ENCODE data around the gene RSPH3. TPM values are rescaled to one million over a fixed set of nuclear protein-coding genes. Genes with fewer than 3 reads are reported as not detected.

RSPH3 gene
- total RNA-seq, 1 experiment from 2014 or later = 2.1 TPM

DNA sequence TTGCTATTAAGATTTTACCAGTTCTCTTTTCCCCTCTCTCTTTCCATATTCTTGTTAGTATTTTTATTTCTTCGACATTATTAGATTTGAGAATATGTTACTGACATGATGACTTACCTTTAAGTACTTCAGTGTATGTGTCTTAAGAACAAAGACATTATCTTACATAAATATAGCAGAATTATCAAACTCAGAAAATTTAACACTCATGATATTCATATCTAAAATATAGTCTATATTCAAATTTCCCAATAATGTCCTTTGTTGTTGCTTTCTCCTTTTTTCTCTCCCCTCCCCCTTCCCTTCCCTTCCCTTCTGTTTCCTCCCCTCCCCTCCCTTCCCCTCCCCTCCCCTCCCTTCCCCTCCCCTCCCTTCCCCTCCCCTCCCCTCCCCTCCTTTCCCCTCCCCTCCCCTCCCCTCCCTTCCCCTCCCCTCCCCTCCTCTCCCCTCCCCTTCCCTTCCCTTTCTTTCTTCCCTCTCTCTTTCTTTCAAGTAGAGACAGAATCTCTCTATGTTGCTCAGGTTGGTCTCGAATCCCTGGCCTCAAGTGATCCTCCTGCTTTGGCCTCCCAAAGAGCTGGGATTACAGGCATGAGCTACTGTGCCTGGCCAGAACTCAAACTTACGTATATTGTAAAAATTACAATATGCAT is 56.5 kb downstream of the RSPH3 start:
- no peak for DNase-seq (ENCODE audit: low spot score)
- in situ Hi-C loops (cut with HindIII; ENCODE audit: low sequenced_read_pairs) = no loop called here

DNA sequence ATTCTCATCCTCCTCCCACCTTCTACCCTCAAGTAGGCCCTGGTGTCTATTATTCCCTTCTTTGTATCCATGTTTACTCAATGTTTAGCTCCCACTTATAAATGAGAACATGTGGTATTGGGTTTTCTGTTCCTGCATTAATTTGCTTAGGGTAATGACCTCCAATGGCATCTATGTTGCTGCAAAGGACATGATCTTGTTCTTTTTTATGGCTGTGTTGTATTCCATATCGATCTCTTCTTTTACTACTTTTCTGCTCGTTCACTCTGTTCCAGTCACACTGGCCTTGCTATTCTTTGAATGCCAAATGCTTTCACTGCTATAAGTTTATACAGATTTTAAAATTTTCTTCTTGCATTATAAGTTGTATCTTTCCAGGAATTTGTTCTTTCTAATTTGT is 57.7 kb downstream of the RSPH3 start:
- in situ Hi-C loops (cut with HindIII; ENCODE audit: low sequenced_read_pairs) = no loop called here
- DNase-seq (ENCODE audit: low spot score) = no peak

DNA sequence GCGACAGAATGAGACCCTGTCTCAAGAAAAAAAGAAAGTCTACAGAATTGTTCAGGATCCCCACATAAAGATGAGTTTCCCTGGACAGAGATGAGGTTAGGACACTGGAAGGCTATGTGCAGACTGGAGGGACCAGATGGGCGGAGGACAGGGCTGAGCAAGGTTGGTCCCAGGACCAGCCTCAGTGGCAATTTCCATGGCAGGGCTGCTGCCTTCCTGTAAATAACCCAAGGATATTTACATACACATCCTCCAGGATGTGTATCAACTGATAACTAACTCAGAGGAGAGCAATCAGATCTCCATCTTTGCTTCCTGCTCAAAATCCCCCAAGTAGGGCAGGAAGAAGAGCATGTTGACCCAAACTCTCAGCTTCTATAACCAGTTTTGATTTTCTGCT is 58.8 kb downstream of the RSPH3 start:
- in situ Hi-C loops (cut with HindIII; ENCODE audit: low sequenced_read_pairs) = no loop called here
- DNase-seq (ENCODE audit: low spot score) = no peak

DNA sequence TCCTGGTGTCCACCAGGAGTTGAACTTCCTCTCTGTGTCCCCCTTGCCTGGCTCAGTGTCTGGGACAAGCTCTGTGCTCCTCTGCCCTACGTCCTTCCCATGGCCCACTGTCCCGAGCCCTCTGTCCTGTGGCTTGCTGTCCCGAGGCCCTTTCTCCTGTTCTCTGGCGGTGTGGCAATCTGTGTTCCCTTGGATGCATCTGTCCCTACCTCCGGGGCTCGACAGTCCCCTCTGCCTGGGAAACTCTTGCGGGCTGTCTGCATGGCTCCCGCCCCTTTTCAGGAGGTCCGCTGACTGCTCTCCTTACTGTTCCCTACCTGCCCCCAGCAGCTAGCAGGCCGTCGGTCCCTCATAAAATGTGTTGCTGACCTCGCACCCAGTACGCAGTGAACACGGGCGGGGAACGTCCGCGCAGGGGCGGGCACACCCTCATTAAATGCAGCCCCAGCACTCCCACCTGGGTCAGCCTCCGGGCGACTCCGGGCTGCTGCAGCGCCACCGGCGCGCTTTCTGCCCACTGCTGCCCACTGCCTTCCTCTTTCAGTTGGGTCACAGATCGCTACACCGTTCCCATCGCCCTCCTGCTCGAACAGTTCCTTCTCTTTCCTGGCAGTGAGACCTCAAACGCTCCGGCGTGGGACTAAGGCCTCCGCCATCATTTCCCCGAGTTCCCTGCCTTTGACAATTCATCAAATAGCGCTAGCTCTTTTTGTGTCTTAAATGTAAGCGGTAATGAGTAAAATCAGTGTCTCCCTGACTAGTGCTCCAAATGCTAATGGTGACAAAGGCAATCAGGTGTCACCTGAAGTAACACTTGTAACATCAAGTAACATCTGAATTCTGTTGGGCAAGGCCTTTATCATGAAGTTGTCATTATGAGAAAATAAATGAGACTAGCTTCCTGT is 60.5 kb downstream of the RSPH3 start:
- no peak for DNase-seq (ENCODE audit: low spot score)
- in situ Hi-C loops (cut with HindIII; ENCODE audit: low sequenced_read_pairs) = no loop called here

DNA sequence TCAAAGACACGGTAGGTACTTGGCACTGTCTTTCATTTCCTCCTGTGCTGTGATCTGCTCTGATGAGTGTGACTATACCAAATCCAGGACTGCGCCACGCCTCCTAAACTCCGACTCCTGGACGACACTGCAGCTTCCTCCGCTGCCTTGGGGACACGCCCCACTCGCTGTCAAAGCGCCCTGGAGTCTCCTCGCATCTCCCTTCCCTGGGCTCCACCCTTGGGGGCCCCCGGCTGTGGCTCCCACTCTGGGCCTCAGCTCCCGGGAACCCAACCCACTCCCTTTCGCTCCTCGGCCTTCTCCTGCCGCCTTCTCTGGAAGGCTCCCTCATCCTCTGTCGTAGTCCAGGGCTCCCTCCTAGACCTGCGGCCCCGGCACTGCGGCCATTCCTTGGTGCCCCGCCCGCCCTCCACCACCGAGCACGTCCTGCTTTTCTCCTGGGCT is 61.2 kb downstream of the RSPH3 start:
- DNase-seq (ENCODE audit: low spot score) = no peak
- in situ Hi-C loops (cut with HindIII; ENCODE audit: low sequenced_read_pairs) = no loop called here

DNA sequence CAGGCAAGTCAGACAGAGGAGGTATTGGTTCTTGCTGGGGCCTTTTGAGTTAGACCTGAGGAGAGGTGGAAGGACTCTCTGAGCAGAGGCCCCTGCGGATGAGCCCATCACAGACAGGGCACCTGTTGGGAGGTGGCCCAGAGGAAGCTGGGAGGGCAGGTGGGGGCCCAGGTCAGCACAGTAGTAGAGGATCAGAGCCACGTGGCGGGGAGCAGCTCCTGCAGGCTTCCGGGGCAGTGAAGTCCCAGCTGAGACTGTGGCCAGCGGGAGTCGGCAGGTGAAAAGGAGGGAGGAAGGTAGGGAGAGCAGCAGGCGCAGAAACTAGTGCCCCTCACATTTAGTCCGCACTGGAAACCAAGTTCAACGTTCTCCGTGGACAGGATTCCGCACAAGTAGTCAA is 61.8 kb downstream of the RSPH3 start:
- no peak for DNase-seq (ENCODE audit: low spot score)
- in situ Hi-C loops (cut with HindIII; ENCODE audit: low sequenced_read_pairs) = no loop called here

DNA sequence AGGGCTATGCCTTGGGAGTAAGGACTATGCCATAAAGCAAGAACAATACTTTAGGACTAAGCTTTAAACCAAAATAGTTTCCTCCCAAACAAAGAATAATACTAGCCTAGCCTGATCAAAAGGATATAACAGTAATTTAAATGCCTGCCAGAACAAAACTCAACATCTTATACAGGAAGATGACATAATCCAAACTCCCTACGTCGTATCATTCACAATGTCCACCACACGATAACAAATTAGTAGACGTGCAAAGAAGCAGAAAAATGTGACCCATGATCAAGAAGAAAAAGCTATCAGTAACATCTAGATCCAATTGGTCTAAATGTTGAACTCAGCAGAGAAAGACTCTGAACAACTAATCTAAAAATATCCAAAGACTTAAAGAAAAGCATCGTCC is 65.8 kb downstream of the RSPH3 start:
- in situ Hi-C loops (cut with HindIII; ENCODE audit: low sequenced_read_pairs) = no loop called here
- DNase-seq (ENCODE audit: low spot score) = no peak

DNA sequence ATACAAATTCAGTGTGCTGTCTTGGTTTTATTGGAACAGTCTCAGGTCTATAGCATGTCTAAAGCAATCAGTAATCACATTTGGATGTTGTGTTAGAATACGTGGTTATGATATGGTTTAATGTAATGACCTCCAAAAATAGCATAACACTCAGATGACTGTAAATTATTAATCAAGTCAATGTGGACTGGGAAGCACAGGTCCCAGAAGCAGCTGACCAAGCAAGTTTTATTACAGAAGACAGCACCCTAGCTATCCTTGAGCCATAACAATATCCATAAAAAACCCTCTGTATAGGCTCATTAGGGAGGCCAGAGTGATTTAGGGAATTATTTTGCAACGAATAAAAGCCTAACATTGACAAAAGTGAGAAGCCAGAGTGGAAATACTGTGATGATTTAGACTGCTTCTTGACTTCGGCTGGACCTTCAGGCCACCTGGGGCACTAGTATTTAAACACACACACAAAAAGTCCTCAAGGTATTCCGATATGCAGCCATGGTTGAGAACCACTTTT is 66.9 kb downstream of the RSPH3 start:
- in situ Hi-C loops (cut with HindIII; ENCODE audit: low sequenced_read_pairs) = no loop called here
- DNase-seq (ENCODE audit: low spot score) = no peak

DNA sequence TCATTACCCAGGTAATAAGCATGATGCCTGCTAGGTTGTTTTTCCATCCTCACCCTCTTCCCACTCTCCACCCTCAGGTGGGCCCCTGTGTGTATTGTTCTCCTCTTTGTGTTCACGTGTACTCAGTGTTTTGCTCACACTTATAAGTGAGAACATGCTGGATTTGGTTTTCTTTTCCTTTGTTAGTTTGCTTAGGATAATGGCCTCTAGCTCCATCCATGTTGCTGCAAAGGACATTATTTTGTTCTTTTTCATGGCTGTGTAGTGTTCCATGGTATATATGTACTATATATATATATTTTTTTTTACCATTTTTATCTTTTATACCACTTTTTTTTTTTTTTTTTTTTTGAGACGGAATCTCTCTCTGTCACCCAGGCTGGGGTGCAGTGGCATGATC is 71.9 kb downstream of the RSPH3 start:
- in situ Hi-C loops (cut with HindIII; ENCODE audit: low sequenced_read_pairs) = no loop called here

DNA sequence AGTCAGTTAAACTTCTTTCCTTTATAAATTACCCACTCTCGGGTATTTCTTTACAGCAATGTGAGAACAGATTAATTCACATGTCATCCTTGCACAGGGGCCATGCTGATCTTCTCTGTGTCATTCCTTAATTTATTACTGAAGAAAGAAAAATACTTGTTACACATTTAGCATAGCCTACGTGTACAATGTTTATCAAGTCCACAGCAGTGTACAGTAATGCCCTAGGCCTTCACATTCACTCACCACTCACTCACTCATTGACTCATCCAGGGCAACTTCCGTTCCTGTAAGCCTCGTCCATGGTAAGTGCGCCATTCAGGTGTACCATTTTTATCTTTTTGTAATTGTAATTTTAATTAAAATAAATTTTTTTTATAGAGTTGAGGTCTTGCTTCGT is 73.6 kb downstream of the RSPH3 start:
- no peak for DNase-seq (ENCODE audit: low spot score)
- in situ Hi-C loops (cut with HindIII; ENCODE audit: low sequenced_read_pairs) = no loop called here

More for the DNA sequence above, 71.9 kb downstream of the RSPH3 start:
- DNase-seq (ENCODE audit: low spot score) = no peak

DNA sequence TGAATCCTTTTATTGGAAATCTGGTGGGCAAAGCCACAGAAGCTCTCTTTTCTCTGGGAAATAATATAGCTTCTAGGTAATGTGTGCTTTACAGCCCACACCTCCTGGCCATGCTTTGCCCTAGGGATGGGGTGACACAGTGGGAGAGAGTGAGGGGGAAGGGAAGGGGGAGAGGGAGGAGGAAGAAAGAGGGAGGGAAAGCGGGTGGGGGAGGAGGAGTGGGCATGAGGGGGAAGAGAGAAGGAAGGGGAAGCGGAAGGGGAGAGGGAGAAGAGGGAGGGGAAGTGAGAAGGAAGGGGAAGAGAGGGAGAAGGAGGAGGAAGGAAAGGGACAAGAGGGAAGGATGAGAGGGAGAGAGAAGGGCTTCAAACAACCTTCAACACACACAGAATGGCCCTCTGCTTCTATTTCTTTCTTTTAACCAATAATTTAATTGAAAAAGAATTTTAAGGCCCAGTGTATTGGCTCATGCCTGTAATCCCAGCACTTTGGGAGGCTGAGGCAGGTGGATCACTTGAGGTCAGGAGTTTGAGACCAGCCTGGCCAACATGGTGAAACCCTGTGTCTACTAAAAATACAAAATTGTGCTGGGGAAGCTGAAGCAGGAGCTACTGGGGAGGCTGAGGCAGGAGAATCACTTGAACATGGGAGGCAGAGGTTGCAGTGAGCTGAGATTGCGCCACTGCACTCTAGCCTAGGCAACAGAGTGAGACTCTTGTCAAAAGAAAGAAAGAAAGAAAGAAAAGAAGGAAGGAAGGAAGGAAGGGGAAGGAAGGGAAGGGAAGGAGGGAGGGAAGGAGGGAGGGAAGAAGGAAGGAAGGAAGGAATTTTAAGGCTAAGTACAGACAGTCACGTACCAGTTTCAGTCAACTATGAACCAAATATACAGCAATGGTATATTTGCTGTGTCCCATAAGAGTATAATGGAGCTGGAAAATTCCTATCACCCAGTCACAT is 75.2 kb downstream of the RSPH3 start:
- in situ Hi-C loops (cut with HindIII; ENCODE audit: low sequenced_read_pairs) = no loop called here
- DNase-seq (ENCODE audit: low spot score) = no peak

DNA sequence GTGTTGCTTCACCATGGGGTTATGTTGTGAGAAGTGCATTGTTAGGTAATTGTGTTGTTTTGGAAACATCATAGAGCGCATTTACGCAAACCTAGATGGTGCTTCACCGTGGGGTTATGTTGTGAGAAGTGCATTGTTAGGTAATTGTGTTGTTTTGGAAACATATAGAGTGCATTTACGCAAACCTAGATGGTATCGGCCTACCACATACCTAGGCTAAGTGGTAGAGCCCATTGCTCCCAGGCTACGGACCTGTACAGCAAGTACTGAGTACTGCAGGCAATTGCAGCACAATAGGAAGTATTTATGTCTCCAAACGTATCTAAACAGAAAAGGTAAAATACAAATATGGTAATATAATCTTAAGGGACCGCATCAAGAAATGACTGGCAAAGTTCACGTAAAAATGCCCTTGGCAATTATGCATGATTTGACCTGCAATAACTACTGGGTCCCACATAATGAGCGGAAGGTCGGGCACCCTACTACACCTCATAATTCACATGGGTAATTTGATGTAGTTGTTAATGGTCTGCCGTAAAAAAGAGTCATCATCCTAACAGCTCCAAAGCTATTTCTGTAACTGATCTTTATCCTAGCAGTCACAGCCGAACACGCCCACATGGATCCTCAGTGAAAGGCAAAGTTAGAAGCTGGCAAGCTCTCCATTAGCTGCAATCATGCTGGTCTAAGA is 76.0 kb downstream of the RSPH3 start:
- no peak for DNase-seq (ENCODE audit: low spot score)
- in situ Hi-C loops (cut with HindIII; ENCODE audit: low sequenced_read_pairs) = no loop called here

Other genes with a start within 250 kb of the RSPH3 start
- gene EZR, start 180.8 kb downstream of the RSPH3 start, total RNA-seq (2014; rRNA removed; shearing (Covaris generic)) = 206 and 261 TPM in 2 replicates
- gene TAGAP, start 44.8 kb upstream of the RSPH3 start, total RNA-seq (2014; rRNA removed; shearing (Covaris generic)) = 0.58 TPM in 1 of 2 replicates, not detected in the other
- 0.06 TPM in 1 of 2 replicates, not detected in the other for gene FNDC1, start 169.2 kb upstream of the RSPH3 start, total RNA-seq (2014; rRNA removed; shearing (Covaris generic))

Measured in G401 (cell line).